NCI-H82 treated with DMSO at 0.1 percent for 48 hours (cell line): Measurements from ENCODE around the gene GATA6.
"Not testable (repeated sequence)": the region's sequence is repeated elsewhere in the genome, so short reads cannot be mapped to it uniquely, and the experiment has no call there.

Experiments used
- DNase-seq: peaks from one replicate; lab custom pipeline; 2025; ENCODE audit not compliant: unreplicated experiment; lab: John Stamatoyannopoulos, UW

The GATA6 gene

GRCh38 chr18:22180722-22181121 lies 11.3 kb downstream of the GATA6 start:
- no peak for DNase-seq

- DNase-seq, result no peak
These were observed 13.7 kb downstream of the GATA6 start for GRCh38 chr18:22182884-22183697.

- DNase-seq, result no peak
These were observed 14.3 kb downstream of the GATA6 start for GRCh38 chr18:22183698-22184170.

- DNase-seq, result not testable (repeated sequence)
These were observed 15.2 kb downstream of the GATA6 start for GRCh38 chr18:22184573-22184972.

- DNase-seq, result no peak
These were observed 15.9 kb downstream of the GATA6 start for GRCh38 chr18:22185273-22185672.

GRCh38 chr18:22185771-22186386 lies 16.5 kb downstream of the GATA6 start:
- no peak for DNase-seq

- no peak for DNase-seq
These were observed 17.1 kb downstream of the GATA6 start for GRCh38 chr18:22186484-22186971.

- DNase-seq, result no peak
These were observed 19.3 kb downstream of the GATA6 start for GRCh38 chr18:22188559-22189267.

- no peak for DNase-seq
These were observed 20.2 kb downstream of the GATA6 start for GRCh38 chr18:22189449-22190166.

- no peak for DNase-seq
These were observed 21.9 kb downstream of the GATA6 start for GRCh38 chr18:22191346-22191695.

GRCh38 chr18:22191923-22192322 lies 22.5 kb downstream of the GATA6 start:
- DNase-seq, result peak; percentile 67

GRCh38 chr18:22193466-22193865 lies 24.1 kb downstream of the GATA6 start:
- no peak for DNase-seq

GRCh38 chr18:22194151-22194598 lies 24.8 kb downstream of the GATA6 start:
- no peak for DNase-seq

GRCh38 chr18:22195052-22195451 lies 25.7 kb downstream of the GATA6 start:
- no peak for DNase-seq

GRCh38 chr18:22196943-22197342 lies 27.6 kb downstream of the GATA6 start:
- DNase-seq, result peak; percentile 43

- no peak for DNase-seq
These were observed 28.3 kb downstream of the GATA6 start for GRCh38 chr18:22197668-22198067.

GRCh38 chr18:22198163-22198562 lies 28.8 kb downstream of the GATA6 start:
- DNase-seq, result no peak

GRCh38 chr18:22199005-22199404 lies 29.6 kb downstream of the GATA6 start:
- no peak for DNase-seq

GRCh38 chr18:22200611-22201225 lies 31.3 kb downstream of the GATA6 start:
- no peak for DNase-seq

- DNase-seq, result no peak
These were observed 33.6 kb downstream of the GATA6 start for GRCh38 chr18:22203035-22203434.
